ENCODE data around the gene SYNPR. TPM values are rescaled to one million over a fixed set of nuclear protein-coding genes. Genes with fewer than 3 reads are reported as not detected.

The SYNPR gene
- polyA plus RNA-seq, 1 donor from 2014 or later, result 2.0 TPM

DNA sequence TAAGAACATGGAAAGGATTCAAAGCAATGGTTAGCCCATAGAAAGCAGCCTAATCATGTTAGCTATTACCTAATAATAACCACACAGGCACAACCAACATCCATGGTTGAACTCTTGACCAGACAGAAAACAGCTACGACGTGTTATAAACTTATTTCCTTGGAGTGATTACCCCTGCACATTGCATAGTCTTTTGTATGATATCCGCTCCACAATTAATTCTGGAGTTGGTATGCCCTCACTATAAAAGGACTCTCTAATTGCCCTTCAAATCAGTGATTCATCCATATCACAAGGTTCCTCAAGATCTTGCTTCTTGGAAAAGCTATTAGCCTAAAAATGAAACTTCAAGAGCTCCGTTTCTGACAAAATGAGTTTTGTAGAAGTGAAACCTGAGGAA is 117.9 kb downstream of the SYNPR start:
- Histone ChIP-seq H4K20me1 (ENCODE audit: insufficient read depth) (no peaks in the 10 kb centered on the region), H3K27me3 (ENCODE audit: insufficient read depth, low read depth, low read length) (no peaks in the 10 kb centered on the region), H3K9me3 (ENCODE audit: low read length) (no peaks in the 10 kb centered on the region), H3F3A (ENCODE audit: insufficient read depth, low read length, poor library complexity, severe bottlenecking) (no peaks in the 10 kb centered on the region), H3K36me3 (ENCODE audit: insufficient read depth, low read length) (no peaks in the 10 kb centered on the region), H3K4me3 (ENCODE audit: low read length) (no peak overlapping the region), H3K27ac (ENCODE audit: low read length) (no peak overlapping the region), H3K79me2 (replicated peaks; ENCODE audit: insufficient read depth, low read length) (no peaks in the 10 kb centered on the region), H2AFZ (ENCODE audit: low read depth, low read length) (no peak overlapping the region), H3K4me2 (ENCODE audit: low read length) (no peak overlapping the region), H3K9me2 (ENCODE audit: insufficient read depth, low read length) (no peaks in the 10 kb centered on the region), H3K9ac (ENCODE audit: low read length) (no peak overlapping the region)
- TF ChIP-seq MXI1 (conservative IDR thresholded peaks at IDR 0.05; ENCODE audit: poor library complexity, severe bottlenecking) (no peak), CTCF (IDR thresholded peaks at IDR 0.05; ENCODE audit: poor library complexity, severe bottlenecking) (no peak), SMC3 (conservative IDR thresholded peaks at IDR 0.05; ENCODE audit: poor library complexity) (no peak), RAD21 (conservative IDR thresholded peaks at IDR 0.05) (no peak), TAF1 (IDR thresholded peaks at IDR 0.05; ENCODE audit: low read depth) (no peak)
- TF ChIP-seq, protein P1, sequence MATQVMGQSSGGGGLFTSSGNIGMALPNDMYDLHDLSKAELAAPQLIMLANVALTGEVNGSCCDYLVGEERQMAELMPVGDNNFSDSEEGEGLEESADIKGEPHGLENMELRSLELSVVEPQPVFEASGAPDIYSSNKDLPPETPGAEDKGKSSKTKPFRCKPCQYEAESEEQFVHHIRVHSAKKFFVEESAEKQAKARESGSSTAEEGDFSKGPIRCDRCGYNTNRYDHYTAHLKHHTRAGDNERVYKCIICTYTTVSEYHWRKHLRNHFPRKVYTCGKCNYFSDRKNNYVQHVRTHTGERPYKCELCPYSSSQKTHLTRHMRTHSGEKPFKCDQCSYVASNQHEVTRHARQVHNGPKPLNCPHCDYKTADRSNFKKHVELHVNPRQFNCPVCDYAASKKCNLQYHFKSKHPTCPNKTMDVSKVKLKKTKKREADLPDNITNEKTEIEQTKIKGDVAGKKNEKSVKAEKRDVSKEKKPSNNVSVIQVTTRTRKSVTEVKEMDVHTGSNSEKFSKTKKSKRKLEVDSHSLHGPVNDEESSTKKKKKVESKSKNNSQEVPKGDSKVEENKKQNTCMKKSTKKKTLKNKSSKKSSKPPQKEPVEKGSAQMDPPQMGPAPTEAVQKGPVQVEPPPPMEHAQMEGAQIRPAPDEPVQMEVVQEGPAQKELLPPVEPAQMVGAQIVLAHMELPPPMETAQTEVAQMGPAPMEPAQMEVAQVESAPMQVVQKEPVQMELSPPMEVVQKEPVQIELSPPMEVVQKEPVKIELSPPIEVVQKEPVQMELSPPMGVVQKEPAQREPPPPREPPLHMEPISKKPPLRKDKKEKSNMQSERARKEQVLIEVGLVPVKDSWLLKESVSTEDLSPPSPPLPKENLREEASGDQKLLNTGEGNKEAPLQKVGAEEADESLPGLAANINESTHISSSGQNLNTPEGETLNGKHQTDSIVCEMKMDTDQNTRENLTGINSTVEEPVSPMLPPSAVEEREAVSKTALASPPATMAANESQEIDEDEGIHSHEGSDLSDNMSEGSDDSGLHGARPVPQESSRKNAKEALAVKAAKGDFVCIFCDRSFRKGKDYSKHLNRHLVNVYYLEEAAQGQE (IDR thresholded peaks at IDR 0.05; ENCODE audit: borderline replicate concordance), result no peak

- Histone ChIP-seq H3K79me2 (replicated peaks; ENCODE audit: insufficient read depth, low read length) (no peaks in the 10 kb centered on the region), H3K9me3 (ENCODE audit: low read length) (no peaks in the 10 kb centered on the region)
These were observed 122.2 kb downstream of the SYNPR start for GRCh38 chr3:63400246-63400860.

More at GRCh38 chr3:63400246-63400860, 122.2 kb downstream of the SYNPR start:
- Histone ChIP-seq H2AFZ (ENCODE audit: low read depth, low read length) (no peak overlapping the region), H3K4me2 (ENCODE audit: low read length) (no peak overlapping the region), H4K20me1 (ENCODE audit: insufficient read depth) (no peaks in the 10 kb centered on the region), H3K9ac (ENCODE audit: low read length) (no peak overlapping the region), H3K27me3 (ENCODE audit: insufficient read depth, low read depth, low read length) (no peaks in the 10 kb centered on the region), H3K36me3 (ENCODE audit: insufficient read depth, low read length) (no peaks in the 10 kb centered on the region), H3F3A (ENCODE audit: insufficient read depth, low read length, poor library complexity, severe bottlenecking) (no peaks in the 10 kb centered on the region), H3K9me2 (ENCODE audit: insufficient read depth, low read length) (no peaks in the 10 kb centered on the region), H3K27ac (ENCODE audit: low read length) (no peak overlapping the region), H3K4me3 (ENCODE audit: low read length) (no peak overlapping the region)
- TF ChIP-seq POLR2AphosphoS5 (IDR thresholded peaks at IDR 0.05), result no peak
- TF ChIP-seq, protein P1 (IDR thresholded peaks at IDR 0.05; ENCODE audit: borderline replicate concordance), result no peak
- no peak for TF ChIP-seq SMC3 (conservative IDR thresholded peaks at IDR 0.05; ENCODE audit: poor library complexity)
- no peak for TF ChIP-seq MXI1 (conservative IDR thresholded peaks at IDR 0.05; ENCODE audit: poor library complexity, severe bottlenecking)
- TF ChIP-seq RAD21 (conservative IDR thresholded peaks at IDR 0.05), result no peak
- no peak for TF ChIP-seq EP300 (conservative IDR thresholded peaks at IDR 0.05; ENCODE audit: poor library complexity, severe bottlenecking)
- no peak for TF ChIP-seq TAF1 (IDR thresholded peaks at IDR 0.05; ENCODE audit: low read depth)
- TF ChIP-seq CTCF (IDR thresholded peaks at IDR 0.05; ENCODE audit: poor library complexity, severe bottlenecking), result no peak
- TF ChIP-seq EZH2 (IDR thresholded peaks at IDR 0.05; ENCODE audit: borderline replicate concordance, insufficient read depth, low read length, poor library complexity, severe bottlenecking), result no peak
